Epidermal melanocyte (primary cell): ENCODE measurements around the gene SP2.

Experiments used
- DNase-seq: peaks from one replicate; pipeline ENCODE4 v3.0.0; 2011; ENCODE audit warnings: low spot score; ENCODE audit not compliant: insufficient read length

Gene SP2

GRCh38 chr17:47895856-47896671 is at the start of gene SP2:
SP2 (plus strand) TSS chr17:47896236; CDS start chr17:47896287, 51 bp downstream.
- DNase-seq: peak; percentile 100

- DNase-seq: no peak
Observed at GRCh38 chr17:47846716-47847340, 49.2 kb upstream of the SP2 start.

GRCh38 chr17:47847341-47848197 is 48.5 kb upstream of the SP2 start:
- no peak for DNase-seq

- DNase-seq: no peak
Observed at GRCh38 chr17:47848198-47848513, 47.9 kb upstream of the SP2 start.

GRCh38 chr17:47850373-47850691 is 45.7 kb upstream of the SP2 start:
- DNase-seq: no peak

- no peak for DNase-seq
Observed at GRCh38 chr17:47850692-47851573, 45.1 kb upstream of the SP2 start, which contains the start of gene SP6. SP6 (minus strand) TSS chr17:47851163; CDS start chr17:47848429, 2,734 bp downstream.

- no peak for DNase-seq
Observed at GRCh38 chr17:47851764-47852112, 44.3 kb upstream of the SP2 start.

GRCh38 chr17:47852113-47852949 is 43.7 kb upstream of the SP2 start:
- no peak for DNase-seq

GRCh38 chr17:47853616-47854015 is 42.4 kb upstream of the SP2 start:
- DNase-seq: no peak

- no peak for DNase-seq
Observed at GRCh38 chr17:47855737-47856136, 40.3 kb upstream of the SP2 start.

- no peak for DNase-seq
Observed at GRCh38 chr17:47856830-47857229, 39.2 kb upstream of the SP2 start.

GRCh38 chr17:47857551-47858455 is 38.2 kb upstream of the SP2 start:
- no peak for DNase-seq

- DNase-seq: no peak
Observed at GRCh38 chr17:47860386-47860785, 35.6 kb upstream of the SP2 start.

GRCh38 chr17:47862621-47863440 is 33.2 kb upstream of the SP2 start:
- DNase-seq: peak; percentile 54

GRCh38 chr17:47864791-47865216 is 31.2 kb upstream of the SP2 start:
- no peak for DNase-seq

- no peak for DNase-seq
Observed at GRCh38 chr17:47866941-47867340, 29.1 kb upstream of the SP2 start.

- DNase-seq: no peak
Observed at GRCh38 chr17:47867813-47868533, 28.1 kb upstream of the SP2 start.

GRCh38 chr17:47869114-47869513 is 26.9 kb upstream of the SP2 start:
- DNase-seq: no peak
